DMS 273 (cell line): ENCODE results near the gene USP9X.
"Not testable (repeated sequence)": the region's sequence is repeated elsewhere in the genome, so short reads cannot be mapped to it uniquely, and the experiment has no call there.

Experiments
- DNase-seq: peaks from one replicate; lab custom pipeline; 2025; ENCODE audit not compliant: unreplicated experiment; lab: John Stamatoyannopoulos, UW

USP9X gene

GRCh38 chrX:41085878-41086626, 807 bp downstream of the USP9X start:
- DNase-seq = peak; percentile 93

GRCh38 chrX:41086627-41086932, 1.3 kb downstream of the USP9X start:
- DNase-seq = no peak

- no peak for DNase-seq
These were observed 2.0 kb downstream of the USP9X start for GRCh38 chrX:41087201-41087600.

- DNase-seq = no peak
These were observed 5.5 kb downstream of the USP9X start for GRCh38 chrX:41090568-41091238.

- no peak for DNase-seq
These were observed 7.5 kb downstream of the USP9X start for GRCh38 chrX:41092776-41093175.

- no peak for DNase-seq
These were observed 9.9 kb downstream of the USP9X start for GRCh38 chrX:41095174-41095573.

- no peak for DNase-seq
These were observed 10.7 kb downstream of the USP9X start for GRCh38 chrX:41095908-41096307.

GRCh38 chrX:41096339-41096955, 11.2 kb downstream of the USP9X start:
- no peak for DNase-seq

- no peak for DNase-seq
These were observed 12.1 kb downstream of the USP9X start for GRCh38 chrX:41097326-41097725.

GRCh38 chrX:41100200-41100599, 15.0 kb downstream of the USP9X start:
- DNase-seq = no peak

- DNase-seq = no peak
These were observed 15.6 kb downstream of the USP9X start for GRCh38 chrX:41100819-41101218.

- DNase-seq = no peak
These were observed 19.8 kb downstream of the USP9X start for GRCh38 chrX:41105005-41105404.

- not testable (repeated sequence) for DNase-seq
These were observed 21.0 kb downstream of the USP9X start for GRCh38 chrX:41106257-41106656.

- no peak for DNase-seq
These were observed 22.8 kb downstream of the USP9X start for GRCh38 chrX:41108007-41108406.

- no peak for DNase-seq
These were observed 23.4 kb downstream of the USP9X start for GRCh38 chrX:41108463-41109205.

- peak; percentile 50 for DNase-seq
These were observed 25.8 kb downstream of the USP9X start for GRCh38 chrX:41110801-41111625.

- peak; percentile 81 for DNase-seq
These were observed 29.8 kb downstream of the USP9X start for GRCh38 chrX:41115104-41115425.

- DNase-seq = no peak
These were observed 31.7 kb downstream of the USP9X start for GRCh38 chrX:41116948-41117347.

GRCh38 chrX:41118156-41118555, 32.9 kb downstream of the USP9X start:
- DNase-seq = no peak

GRCh38 chrX:41119803-41120202, 34.6 kb downstream of the USP9X start:
- no peak for DNase-seq

- DNase-seq = no peak
These were observed 36.5 kb downstream of the USP9X start for GRCh38 chrX:41121766-41122165.
